Stomach smooth muscle (tissue), 2 donors: Measurements from ENCODE around the gene C17orf113.
"Not testable (repeated sequence)": the region's sequence is repeated elsewhere in the genome, so short reads cannot be mapped to it uniquely, and the experiment has no call there.

ENCODE experiments used
- H3K27ac ChIP-seq: one replicate; pipeline ENCODE4 v1.7.0; 2013; ENCODE audit warnings: mild to moderate bottlenecking, low read length, inconsistent platforms
- H3K27me3 ChIP-seq, 2 donors: one replicate each; pipeline ENCODE4 v1.7.0; 2013; ENCODE audit warnings: low read length in 2 of 2; ENCODE audit not compliant: insufficient read depth in 2 of 2, control insufficient read depth in 1 of 2
- H3K36me3 ChIP-seq, 2 donors: one replicate each; pipeline ENCODE4 v1.7.0; 2013; ENCODE audit warnings: low read length in 2 of 2; ENCODE audit not compliant: control insufficient read depth in 2 of 2, insufficient read depth in 2 of 2
- H3K4me1 ChIP-seq: one replicate; pipeline ENCODE4 v1.7.0; 2013; ENCODE audit warnings: low read length; ENCODE audit not compliant: control insufficient read depth, insufficient read depth
- H3K4me3 ChIP-seq, 2 donors: one replicate each; pipeline ENCODE4 v1.7.0; 2013; ENCODE audit warnings: low read length in 2 of 2
- H3K9ac ChIP-seq, 2 donors: one replicate each; pipeline ENCODE4 v1.7.0; 2013; ENCODE audit warnings: low read length in 2 of 2, mild to moderate bottlenecking in 1 of 2
- H3K9me3 ChIP-seq, 2 donors: one replicate each; pipeline ENCODE4 v1.7.0; 2013; ENCODE audit warnings: low read length in 2 of 2; ENCODE audit not compliant: control insufficient read depth in 2 of 2
- donor health status: healthy.
- donor health status: Pancreatic carcinoma.

The C17orf113 gene

GRCh38 chr17:42012363-42012762 is 38.0 kb downstream of the C17orf113 start:
- H3K27ac ChIP-seq, H3K27me3 ChIP-seq, H3K4me3 ChIP-seq, H3K36me3 ChIP-seq, H3K9ac ChIP-seq, H3K9me3 ChIP-seq: not testable (repeated sequence)
- peaks cover 23% of the 10 kb centered on the region for H3K4me1 ChIP-seq

GRCh38 chr17:42010898-42011516 is 39.4 kb downstream of the C17orf113 start:
- H3K4me1 ChIP-seq: peaks cover 18% of the 10 kb centered on the region
- no peak overlapping the region for H3K27ac ChIP-seq
- no peak overlapping the region for H3K9ac ChIP-seq
- peaks cover 0 to 5% of the 10 kb centered on the region in 2 donors for H3K36me3 ChIP-seq
- no peaks in the 10 kb centered on the region for H3K27me3 ChIP-seq
- no peaks in the 10 kb centered on the region for H3K9me3 ChIP-seq
- no peak overlapping the region for H3K4me3 ChIP-seq

- H3K4me3 ChIP-seq: not testable (repeated sequence)
These were observed 40.1 kb downstream of the C17orf113 start for GRCh38 chr17:42010266-42010680.

GRCh38 chr17:42009170-42009569 is 41.2 kb downstream of the C17orf113 start:
- no peak overlapping the region for H3K9ac ChIP-seq
- H3K9me3 ChIP-seq: no peaks in the 10 kb centered on the region
- H3K27me3 ChIP-seq: no peaks in the 10 kb centered on the region
- peaks cover 7% of the 10 kb centered on the region for H3K4me1 ChIP-seq
- no peak overlapping the region for H3K4me3 ChIP-seq
- no peak overlapping the region for H3K27ac ChIP-seq
- peaks cover 0 to 5% of the 10 kb centered on the region in 2 donors for H3K36me3 ChIP-seq

More at GRCh38 chr17:42010266-42010680, 40.1 kb downstream of the C17orf113 start:
- not testable (repeated sequence) for H3K9me3 ChIP-seq, H3K27ac ChIP-seq, H3K36me3 ChIP-seq, H3K9ac ChIP-seq, H3K27me3 ChIP-seq
- peaks cover 12% of the 10 kb centered on the region for H3K4me1 ChIP-seq

- no peaks in the 10 kb centered on the region for H3K9me3 ChIP-seq
- no peak overlapping the region for H3K4me3 ChIP-seq
- peaks cover 18% of the 10 kb centered on the region in 2 donors for H3K36me3 ChIP-seq
- no peaks in the 10 kb centered on the region for H3K4me1 ChIP-seq
- no peak overlapping the region for H3K9ac ChIP-seq
- no peaks in the 10 kb centered on the region for H3K27me3 ChIP-seq
- no peak overlapping the region for H3K27ac ChIP-seq
These were observed 45.2 kb downstream of the C17orf113 start for GRCh38 chr17:42005166-42005565.

GRCh38 chr17:42002792-42003301 is 47.6 kb downstream of the C17orf113 start:
- H3K9ac ChIP-seq: no peak overlapping the region
- no peaks in the 10 kb centered on the region for H3K9me3 ChIP-seq
- H3K36me3 ChIP-seq: peaks cover 24 to 30% of the 10 kb centered on the region in 2 donors
- H3K27me3 ChIP-seq: no peaks in the 10 kb centered on the region
- no peaks in the 10 kb centered on the region for H3K4me1 ChIP-seq
- H3K4me3 ChIP-seq: no peak overlapping the region
- H3K27ac ChIP-seq: no peak overlapping the region

- H3K27ac ChIP-seq: no peak overlapping the region
- no peak overlapping the region for H3K9ac ChIP-seq
- H3K4me3 ChIP-seq: no peak overlapping the region
- H3K27me3 ChIP-seq: no peaks in the 10 kb centered on the region
- no peaks in the 10 kb centered on the region for H3K4me1 ChIP-seq
- H3K36me3 ChIP-seq: peaks cover 27 to 30% of the 10 kb centered on the region in 2 donors
- no peaks in the 10 kb centered on the region for H3K9me3 ChIP-seq
These were observed 48.1 kb downstream of the C17orf113 start for GRCh38 chr17:42002175-42002791.

GRCh38 chr17:42001729-42002128 is 48.7 kb downstream of the C17orf113 start:
- H3K4me1 ChIP-seq: no peaks in the 10 kb centered on the region
- H3K9ac ChIP-seq: no peak overlapping the region
- no peak overlapping the region for H3K27ac ChIP-seq
- no peaks in the 10 kb centered on the region for H3K9me3 ChIP-seq
- H3K4me3 ChIP-seq: no peak overlapping the region
- H3K27me3 ChIP-seq: no peaks in the 10 kb centered on the region
- peaks cover 31 to 34% of the 10 kb centered on the region in 2 donors for H3K36me3 ChIP-seq

GRCh38 chr17:42000413-42001133 is 49.8 kb downstream of the C17orf113 start:
- Histone ChIP-seq H3K36me3 (peaks cover 41 to 45% of the 10 kb centered on the region in 2 donors), H3K9ac (no peak overlapping the region), H3K4me1 (no peaks in the 10 kb centered on the region), H3K9me3 (no peaks in the 10 kb centered on the region), H3K4me3 (no peak overlapping the region), H3K27me3 (no peaks in the 10 kb centered on the region), H3K27ac (no peak overlapping the region)

- Histone ChIP-seq H3K9ac (no peak overlapping the region), H3K27ac (no peak overlapping the region), H3K9me3 (no peaks in the 10 kb centered on the region), H3K4me1 (no peaks in the 10 kb centered on the region), H3K36me3 (peaks cover 51 to 54% of the 10 kb centered on the region in 2 donors), H3K27me3 (no peaks in the 10 kb centered on the region), H3K4me3 (no peak overlapping the region)
These were observed 51.9 kb downstream of the C17orf113 start for GRCh38 chr17:41998497-41998896.

GRCh38 chr17:41996855-41997164 is 53.6 kb downstream of the C17orf113 start:
- H3K4me1 ChIP-seq: peaks cover 2% of the 10 kb centered on the region
- peaks cover 52 to 58% of the 10 kb centered on the region in 2 donors for H3K36me3 ChIP-seq
- no peak overlapping the region for H3K4me3 ChIP-seq
- H3K27ac ChIP-seq: no peak overlapping the region
- no peak overlapping the region for H3K9ac ChIP-seq
- H3K27me3 ChIP-seq: no peaks in the 10 kb centered on the region
- H3K9me3 ChIP-seq: no peaks in the 10 kb centered on the region
